HG02970 (cell line): ENCODE results near the gene NUDT2.
"Not testable (repeated sequence)": the region's sequence is repeated elsewhere in the genome, so short reads cannot be mapped to it uniquely, and the experiment has no call there.

Experiments
- ATAC-seq: cut with Tn5 transposase; IDR thresholded peaks from one replicate; pipeline ENCODE4 v1.9.1; 2021; ENCODE audit warnings: mild to moderate bottlenecking, moderate library complexity, moderate number of reproducible peaks; ENCODE audit not compliant: unreplicated experiment, low FRiP score

The NUDT2 gene

DNA sequence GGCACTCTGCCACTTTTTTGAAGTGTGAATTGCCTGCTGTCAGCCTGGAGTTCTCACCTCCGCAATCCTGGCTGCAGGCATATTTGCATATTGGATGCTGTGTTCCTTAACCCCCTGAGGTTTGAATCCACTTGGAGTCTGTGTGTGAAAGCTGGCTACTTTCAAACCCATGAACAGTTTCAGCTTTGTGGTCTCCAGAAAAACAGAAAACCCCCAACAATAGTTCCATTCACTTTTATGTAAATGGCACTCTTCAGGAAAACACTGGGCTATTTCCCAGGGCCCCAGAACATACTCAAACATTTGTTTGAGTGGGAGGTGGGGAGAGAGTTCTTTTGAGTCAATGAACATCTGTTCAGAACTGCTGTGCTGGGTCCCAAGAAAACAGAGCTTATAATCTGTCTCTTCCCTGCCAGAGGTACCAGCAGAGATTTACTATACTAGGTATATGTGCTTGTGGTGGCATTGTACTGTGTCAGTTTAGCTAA lies 5.0 kb downstream of the NUDT2 start:
- ATAC-seq: no peak

DNA sequence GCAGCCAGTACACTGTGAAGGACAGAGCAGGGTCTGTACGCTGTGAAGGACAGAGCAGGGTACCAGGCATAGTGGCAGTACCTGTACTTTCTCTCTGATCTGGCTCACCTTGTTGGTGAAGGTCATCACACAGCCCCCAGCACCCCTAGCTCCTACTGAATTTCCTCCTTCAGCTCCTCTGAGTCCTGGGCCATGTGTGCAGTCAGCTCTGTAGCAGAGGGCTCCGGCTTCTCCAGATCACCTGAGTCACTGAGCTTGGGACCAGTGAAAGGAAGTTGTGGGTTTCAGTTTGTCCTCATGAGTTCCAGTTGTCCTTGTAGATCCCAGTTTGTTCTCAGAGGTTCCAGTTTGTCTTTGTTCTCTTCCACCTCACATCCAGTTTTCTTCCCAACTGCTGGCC lies 5.5 kb downstream of the NUDT2 start:
- ATAC-seq: no peak

DNA sequence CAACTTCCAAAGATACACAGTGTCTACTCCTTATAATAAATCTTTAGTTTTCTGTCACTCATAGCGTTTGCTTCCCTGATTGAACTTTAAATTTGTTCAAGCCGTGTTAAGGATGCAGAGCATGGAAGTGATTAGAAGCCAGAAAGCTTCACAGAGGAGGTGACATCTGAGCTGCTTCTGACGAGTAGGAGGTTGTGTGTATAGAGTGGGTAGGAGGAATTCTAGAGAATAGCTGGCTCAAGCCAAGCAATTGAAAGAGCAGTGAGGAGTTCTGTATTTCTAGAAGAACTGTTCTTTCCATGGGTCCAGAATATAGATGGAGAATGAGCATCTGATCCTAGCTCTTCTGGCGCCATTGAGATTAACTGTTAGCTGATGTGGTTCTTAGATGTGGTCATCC lies 6.0 kb downstream of the NUDT2 start:
- no peak for ATAC-seq

DNA sequence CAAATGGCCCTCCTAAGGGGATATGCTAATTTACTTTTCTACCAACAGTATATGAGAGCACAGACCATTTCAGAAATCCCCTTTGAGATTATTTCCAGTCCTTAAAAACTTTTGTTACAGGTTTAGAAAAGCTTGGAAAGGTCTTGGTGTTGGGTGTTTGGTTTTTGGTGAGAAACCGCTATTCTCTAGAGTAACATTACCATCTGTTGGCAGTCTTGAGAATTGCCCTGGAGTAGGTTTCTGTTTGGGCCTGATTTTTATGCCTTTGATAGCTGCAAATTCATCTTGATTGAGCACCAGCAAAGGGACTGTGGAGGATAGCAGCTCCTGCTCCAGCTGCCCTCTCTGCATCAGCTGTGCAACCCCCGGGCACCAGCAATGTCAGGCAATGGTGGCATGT lies 8.0 kb downstream of the NUDT2 start:
- no peak for ATAC-seq

DNA sequence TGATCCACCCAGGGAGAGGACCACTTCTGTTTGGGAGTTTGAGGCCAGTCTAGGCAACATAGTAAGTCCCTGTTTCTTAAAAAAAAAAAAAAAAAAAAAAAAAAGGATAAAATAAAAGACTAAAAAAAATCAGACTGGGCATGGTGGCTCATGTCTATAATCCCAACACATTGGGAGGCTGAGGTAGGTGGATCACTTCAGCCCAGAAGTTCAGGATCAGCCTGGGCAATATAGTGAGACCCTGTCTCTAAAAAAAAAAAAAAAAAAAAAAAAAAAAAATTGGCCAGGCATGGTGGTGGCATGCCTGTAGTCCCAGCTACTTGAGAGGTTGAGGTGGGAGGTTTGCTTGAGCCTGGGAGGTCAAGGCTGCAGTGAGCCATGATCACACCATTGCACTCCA lies 8.7 kb downstream of the NUDT2 start:
- ATAC-seq: not testable (repeated sequence)

DNA sequence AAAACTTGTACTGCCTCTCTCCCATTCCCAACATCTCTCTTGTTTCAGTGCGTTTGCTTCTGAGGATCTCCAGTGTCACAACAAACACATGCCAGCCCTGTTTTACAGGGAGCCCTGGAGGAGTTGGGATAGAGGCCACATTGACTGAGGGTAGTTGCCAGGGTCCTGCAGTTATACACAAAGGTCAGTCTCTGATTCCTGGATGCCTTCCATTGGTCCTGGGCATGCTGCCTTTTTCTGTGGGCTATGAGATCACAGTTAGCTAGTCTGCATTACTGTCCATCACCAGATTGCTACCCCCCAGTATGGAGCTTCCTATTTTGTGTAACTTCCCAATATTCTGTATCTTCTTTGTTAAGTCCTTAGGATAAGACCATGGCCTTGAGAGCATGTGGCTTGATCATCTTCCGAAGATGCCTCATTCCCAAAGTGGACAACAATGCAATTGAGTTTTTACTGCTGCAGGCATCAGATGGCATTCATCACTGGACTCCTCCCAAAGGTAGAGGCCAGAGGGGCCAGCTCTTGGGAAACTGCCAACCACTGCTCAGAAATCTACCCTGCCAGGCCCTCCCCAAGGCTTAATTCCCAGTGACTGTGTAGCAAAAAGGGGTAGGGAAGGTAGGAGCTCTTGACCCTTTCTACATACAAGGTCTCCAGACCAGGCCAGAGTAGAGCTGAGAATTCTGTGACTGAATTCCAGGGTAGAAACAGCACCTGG lies 9.5 kb downstream of the NUDT2 start:
- no peak for ATAC-seq

DNA sequence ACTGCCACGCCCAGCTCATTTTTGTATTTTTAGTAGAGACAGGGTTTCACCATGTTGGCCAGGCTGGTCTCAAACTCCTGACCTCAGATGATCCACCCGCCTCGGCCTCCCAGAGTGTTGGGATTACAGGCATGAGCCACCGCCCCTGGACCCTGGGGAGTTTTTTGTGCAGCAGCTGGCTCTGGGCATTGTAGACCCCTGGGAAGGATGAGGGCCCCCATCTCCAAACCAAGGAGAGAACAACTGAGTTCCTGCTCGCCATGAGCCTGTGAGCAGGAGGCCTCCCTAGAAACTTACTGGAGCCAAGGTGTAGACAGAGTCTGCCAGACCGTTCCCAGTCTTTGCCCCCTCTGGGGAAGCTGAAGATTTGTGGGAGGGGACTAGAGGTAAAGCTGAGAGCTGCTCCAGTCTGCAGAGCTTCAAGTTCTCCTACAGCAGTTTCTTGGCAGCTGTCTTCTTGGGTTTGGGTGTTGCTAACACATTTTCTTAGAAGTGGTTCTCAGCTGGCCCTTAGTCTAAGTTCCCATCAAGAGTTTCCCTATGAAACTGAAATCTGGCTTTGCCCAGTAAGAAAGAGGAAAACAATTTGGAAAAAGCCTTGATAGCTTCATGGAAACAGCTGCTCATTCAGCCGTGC lies 12.4 kb downstream of the NUDT2 start:
- no peak for ATAC-seq

DNA sequence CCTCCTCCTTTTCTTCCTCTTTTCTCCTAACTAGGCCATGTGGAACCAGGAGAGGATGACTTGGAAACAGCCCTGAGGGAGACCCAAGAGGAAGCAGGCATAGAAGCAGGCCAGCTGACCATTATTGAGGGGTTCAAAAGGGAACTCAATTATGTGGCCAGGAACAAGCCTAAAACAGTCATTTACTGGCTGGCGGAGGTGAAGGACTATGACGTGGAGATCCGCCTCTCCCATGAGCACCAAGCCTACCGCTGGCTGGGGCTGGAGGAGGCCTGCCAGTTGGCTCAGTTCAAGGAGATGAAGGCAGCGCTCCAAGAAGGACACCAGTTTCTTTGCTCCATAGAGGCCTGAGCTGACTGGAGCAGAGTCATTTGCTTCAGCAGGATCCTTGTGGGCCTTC lies 13.7 kb downstream of the NUDT2 start:
- no peak for ATAC-seq

DNA sequence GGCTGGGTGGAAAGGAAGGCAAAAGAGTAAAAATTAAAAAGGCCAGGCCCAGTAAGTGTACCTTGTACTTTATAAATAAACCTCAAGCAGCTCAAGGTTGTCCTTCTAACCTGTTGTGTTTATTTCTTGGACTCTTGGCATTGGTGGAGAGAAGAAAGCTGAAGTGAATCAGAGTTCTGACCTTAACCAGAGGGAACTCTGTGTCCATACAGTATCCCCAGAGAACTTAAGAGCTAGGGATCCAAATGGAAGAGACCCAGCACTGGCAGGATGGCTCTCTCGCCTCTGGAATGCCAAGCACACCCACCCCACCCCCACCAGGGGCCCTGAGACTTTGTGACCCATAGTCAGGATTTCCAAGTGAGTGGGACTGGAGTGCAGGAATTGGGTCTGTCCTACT lies 14.2 kb downstream of the NUDT2 start:
- no peak for ATAC-seq

DNA sequence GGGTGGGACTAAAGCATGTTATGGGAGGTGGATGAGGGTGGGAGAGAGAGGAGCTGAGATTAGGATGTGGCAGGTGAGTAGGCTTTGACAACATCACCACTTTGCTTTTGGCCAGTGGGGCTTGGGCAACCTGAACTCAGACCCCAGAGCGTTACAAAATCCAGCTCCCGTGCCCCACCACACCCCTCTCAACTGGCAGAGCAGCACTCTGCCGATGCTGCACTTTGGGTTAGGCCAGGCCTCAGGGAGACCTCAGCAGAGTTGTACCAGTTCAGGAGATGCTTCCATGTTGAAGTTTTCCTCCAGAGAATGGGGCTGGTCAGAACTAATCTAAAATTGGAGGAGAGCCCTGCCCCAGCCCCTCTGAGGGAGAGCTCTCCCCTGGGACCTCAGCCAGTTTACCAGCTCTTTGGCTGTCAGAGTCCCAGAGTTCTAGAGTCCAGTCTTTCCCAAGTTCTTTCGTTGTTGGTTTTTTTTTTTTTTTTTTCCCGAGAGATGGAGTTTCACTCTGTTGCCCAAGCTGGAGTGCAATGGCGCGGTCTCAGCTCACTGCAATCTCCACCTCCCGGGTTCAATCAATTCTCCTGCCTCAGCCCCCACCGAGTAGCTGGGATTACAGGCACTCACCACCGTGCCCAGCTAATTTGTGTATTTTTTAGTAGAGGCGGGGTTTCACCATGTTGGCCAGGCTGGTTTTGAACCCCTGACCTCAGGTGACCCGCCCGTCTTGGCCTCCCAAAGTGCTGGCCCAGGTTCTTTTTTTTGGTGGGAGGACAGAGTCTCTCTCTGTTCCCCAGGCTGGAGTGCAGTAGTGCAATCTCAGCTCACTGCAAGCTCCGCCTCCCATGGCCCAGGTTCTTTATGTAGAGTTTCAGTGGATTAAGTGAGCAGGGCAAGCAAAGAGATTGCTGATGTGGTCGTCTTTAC lies 17.8 kb downstream of the NUDT2 start:
- ATAC-seq: no peak

DNA sequence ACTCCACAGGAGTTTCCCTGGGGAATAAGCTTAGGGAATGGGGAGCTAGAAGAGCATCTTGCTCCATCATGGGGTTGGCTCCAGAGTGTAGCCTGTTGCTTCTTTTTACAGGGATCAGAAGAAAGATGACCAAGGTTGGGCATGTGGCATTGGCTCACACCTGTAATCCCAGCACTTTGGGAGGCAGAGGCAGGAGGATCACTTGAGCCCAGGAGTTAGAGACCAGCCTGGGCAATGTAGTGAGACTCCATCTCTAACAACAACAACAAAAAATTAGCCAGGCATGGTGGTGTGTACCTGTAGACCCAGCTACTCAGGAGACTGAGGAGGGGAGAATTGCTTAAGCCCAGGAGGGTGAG lies 18.4 kb downstream of the NUDT2 start:
- no peak for ATAC-seq

DNA sequence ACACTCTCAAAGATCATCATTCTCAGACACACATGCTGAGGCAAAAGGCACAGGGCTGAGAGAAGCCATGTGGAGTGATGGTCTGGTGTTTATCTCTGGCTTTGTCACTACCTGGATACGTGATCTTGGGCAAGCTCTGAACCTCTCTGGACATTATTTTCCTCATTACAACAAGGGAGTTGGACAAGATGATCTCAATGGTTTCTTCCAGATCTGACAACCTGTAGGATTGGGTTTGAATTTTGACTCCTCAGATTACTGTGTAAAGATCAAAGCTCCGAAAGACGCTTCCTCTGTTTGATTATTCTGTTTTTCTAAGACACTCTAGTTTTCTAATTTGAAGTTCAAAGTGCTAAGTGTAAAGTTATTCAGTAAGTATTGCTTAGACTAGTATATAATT lies 20.0 kb downstream of the NUDT2 start:
- no peak for ATAC-seq

DNA sequence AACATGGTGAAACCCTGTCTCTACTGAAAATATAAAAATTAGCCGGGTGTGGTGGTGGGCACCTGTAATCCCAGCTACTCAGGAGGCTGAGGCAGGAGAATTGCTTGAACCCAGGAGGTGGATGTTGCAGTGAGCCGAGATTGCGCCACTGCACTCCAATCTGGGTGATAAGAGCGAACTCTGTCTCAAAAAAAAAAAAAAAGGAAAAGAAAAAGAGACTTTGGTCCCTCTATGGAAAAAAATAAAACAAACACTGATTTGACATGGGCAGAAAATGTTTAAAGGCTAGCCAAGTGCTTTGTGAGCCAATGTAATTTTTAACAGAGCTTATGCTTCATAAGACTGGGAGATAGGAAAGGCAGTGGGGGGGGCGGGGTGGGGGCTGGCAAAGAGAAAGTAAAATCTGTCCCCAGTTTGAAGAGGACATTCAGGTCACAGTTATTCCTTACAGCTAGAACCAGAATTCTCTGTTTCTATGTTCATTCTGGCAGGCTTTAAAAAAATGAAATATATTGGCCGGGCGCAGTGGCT lies 22.8 kb downstream of the NUDT2 start:
- ATAC-seq: not testable (repeated sequence)

DNA sequence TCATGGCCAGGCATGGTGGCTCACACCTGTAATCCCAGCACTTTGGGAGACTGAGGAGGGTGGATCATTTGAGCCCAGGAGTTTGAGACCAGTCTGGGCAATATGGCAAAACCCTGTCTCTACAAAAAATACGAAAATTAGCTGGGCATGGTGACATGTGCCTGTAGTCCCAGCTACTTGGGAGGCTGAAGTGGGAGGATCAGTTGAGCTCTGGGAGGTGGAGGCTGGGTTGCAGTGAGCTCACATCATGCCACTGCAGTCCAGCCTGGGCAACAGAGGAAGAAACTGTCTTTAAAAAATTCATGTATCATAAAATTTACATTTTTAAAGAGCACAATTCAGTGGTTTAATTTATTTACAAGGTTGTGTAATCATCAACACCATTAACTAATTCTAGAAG lies 23.6 kb downstream of the NUDT2 start:
- not testable (repeated sequence) for ATAC-seq

DNA sequence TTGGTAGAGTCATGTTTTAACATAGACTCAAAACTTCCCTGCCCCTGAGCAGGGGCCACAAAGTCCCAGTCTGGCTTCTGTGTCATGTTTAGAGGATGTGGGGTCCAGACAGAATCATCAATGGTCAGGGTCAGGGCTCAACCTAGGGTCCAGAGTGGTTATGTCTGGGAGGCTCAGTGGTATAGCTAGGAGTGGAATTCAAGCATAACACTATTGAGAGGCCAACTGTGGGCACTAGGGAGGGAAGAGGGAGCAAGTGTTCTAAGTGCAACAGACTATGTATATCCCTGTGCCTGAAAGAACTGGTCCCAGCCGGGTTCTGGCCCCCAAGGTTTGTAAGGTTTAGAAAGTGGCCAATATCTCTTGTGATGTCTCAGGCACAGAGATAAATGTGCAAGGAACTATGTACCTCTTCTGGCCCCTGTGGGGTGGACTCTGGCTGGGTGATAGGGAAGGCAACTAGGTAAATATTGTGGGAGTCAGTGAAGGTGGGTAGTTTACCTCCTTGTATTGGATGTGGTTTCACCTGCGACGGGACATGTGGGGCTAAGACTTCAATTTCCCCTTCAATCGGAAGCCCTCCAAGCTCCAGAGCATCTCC lies 33.3 kb downstream of the NUDT2 start:
- no peak for ATAC-seq

DNA sequence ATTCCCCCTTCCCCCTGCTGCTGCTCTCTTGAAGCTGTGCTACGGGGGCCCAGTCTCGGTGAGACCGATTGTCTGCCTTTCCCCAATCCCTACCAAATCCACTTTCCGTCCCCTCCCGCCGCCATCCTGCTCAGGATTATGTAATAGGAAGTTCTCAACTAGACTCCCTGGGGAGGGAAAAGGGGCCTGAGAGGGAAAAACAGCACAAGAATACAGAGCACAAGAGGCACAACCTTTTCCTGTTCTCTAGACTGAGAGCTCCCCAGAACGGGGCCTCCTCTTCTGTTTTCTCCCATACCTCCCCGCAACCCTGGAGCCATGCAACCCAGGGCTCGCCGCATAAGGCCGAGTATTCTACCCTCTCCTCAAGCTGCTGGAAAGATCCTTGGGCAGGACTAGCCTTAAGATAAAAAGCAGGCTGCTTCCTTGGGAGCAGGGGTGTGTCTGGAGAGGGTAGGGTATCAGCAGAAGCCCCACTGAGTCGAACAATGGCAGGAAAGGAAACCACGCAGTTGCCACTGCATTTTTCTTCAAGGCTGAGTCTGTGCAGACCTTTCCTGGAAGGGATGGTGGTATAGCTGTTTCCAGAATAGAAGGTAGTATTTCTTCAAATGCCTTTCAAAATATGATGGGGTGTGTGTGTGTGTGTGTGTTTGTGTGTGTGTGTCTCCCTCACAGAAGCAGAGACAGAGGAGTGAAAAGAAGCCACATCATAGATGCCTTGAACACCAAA lies 34.4 kb downstream of the NUDT2 start:
- ATAC-seq: no peak

DNA sequence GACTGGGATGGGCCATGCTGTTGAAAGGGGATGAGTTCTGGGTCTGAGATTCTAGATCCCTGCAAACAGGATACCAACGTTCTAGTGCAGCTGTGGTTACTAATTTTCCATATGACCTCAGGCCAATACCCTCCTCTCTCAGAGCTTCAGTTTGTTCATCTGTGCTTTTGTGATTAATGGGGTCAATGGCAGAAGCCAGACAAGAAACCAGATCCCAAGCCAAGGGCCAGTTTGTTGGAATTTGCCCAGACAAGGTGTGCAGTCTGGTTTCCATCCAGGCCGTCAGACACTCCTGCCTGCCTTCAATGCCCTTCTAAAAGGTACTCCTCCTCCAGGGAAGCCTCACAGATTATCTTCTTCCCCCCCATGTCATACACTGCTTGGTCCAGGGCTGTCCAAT lies 35.9 kb downstream of the NUDT2 start:
- no peak for ATAC-seq

DNA sequence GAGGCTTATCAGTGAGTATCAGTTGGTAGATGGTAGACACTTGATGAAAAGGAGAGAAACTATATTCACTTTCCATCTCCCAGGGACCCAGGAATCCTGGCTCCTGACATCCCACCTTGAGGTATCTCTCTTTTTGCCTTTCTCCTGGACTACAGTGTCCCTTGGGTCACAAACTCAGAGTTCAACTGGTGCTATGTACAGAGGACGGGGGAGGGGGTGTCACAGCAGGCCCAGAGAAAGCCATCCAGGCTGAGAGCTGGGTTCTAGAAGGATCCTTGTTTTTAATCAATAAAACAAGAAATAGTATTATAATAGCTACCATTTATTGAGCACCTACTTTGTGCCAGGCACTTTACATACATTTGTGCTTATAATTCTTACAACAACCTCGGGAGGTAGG lies 37.0 kb downstream of the NUDT2 start:
- no peak for ATAC-seq

DNA sequence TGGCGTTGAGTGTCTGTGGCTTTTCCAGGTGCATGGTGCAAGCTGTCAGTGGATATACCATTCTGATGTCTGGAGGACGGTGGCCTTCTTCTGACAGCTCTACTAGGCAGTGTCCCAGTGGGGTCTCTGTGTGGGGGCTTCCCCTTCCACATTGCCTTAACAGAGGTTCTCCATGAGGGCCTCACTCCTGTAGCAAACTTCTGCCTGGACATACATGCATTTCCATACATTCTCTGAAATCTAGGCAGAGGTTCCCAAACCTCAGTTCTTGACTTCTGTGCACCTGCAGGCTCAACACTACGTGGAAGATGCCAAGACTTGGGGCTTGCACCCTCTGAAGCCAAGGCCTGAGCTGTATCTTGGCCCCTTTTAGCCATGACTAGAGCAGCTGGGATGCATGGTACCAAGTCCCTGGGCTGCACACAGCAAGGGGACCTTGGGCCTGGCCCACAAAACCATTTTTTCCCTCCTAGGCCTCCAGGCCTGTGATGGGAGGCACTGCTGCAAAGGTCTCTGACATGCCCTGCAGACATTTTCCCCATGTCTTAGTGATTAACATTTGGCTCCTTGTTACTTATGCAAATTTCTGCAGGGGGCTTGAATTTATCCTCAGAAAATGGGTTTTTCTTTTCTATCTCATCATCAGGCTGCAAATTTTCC lies 38.5 kb downstream of the NUDT2 start:
- ATAC-seq: not testable (repeated sequence)
